Fibroblast of pulmonary artery (primary cell): ENCODE measurements around the gene ZBTB7B.
"Not testable (repeated sequence)": the region's sequence is repeated elsewhere in the genome, so short reads cannot be mapped to it uniquely, and the experiment has no call there.

Experiments
- DNase-seq: peaks from one replicate; pipeline ENCODE4 v3.0.0-alpha.2; 2010; ENCODE audit warnings: low read depth
- H3K4me3 ChIP-seq: replicated peaks from 2 replicates; pipeline ENCODE4 v1.5.1; 2011; ENCODE audit warnings: low read depth, mild to moderate bottlenecking, control low read depth, low read length, moderate library complexity
- TF ChIP-seq, protein P1 (sequence below): IDR thresholded peaks from 2 replicates; pipeline ENCODE4 v1.5.1; 2011; ENCODE audit warnings: mild to moderate bottlenecking, control low read depth, low read length, inconsistent platforms; ENCODE audit errors: missing control alignments

The ZBTB7B gene

GRCh38 chr1:154982897-154983648 lies 19.5 kb upstream of the ZBTB7B start, which contains the start of gene FLAD1:
FLAD1 (plus strand) TSS chr1:154983344; CDS start chr1:154983695, 351 bp downstream.
- peak within 1 kb of the TSS; percentile 99 for H3K4me3 ChIP-seq
- TF ChIP-seq, protein P1, sequence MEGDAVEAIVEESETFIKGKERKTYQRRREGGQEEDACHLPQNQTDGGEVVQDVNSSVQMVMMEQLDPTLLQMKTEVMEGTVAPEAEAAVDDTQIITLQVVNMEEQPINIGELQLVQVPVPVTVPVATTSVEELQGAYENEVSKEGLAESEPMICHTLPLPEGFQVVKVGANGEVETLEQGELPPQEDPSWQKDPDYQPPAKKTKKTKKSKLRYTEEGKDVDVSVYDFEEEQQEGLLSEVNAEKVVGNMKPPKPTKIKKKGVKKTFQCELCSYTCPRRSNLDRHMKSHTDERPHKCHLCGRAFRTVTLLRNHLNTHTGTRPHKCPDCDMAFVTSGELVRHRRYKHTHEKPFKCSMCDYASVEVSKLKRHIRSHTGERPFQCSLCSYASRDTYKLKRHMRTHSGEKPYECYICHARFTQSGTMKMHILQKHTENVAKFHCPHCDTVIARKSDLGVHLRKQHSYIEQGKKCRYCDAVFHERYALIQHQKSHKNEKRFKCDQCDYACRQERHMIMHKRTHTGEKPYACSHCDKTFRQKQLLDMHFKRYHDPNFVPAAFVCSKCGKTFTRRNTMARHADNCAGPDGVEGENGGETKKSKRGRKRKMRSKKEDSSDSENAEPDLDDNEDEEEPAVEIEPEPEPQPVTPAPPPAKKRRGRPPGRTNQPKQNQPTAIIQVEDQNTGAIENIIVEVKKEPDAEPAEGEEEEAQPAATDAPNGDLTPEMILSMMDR = no peak
- peak; percentile 100 for DNase-seq

DNA sequence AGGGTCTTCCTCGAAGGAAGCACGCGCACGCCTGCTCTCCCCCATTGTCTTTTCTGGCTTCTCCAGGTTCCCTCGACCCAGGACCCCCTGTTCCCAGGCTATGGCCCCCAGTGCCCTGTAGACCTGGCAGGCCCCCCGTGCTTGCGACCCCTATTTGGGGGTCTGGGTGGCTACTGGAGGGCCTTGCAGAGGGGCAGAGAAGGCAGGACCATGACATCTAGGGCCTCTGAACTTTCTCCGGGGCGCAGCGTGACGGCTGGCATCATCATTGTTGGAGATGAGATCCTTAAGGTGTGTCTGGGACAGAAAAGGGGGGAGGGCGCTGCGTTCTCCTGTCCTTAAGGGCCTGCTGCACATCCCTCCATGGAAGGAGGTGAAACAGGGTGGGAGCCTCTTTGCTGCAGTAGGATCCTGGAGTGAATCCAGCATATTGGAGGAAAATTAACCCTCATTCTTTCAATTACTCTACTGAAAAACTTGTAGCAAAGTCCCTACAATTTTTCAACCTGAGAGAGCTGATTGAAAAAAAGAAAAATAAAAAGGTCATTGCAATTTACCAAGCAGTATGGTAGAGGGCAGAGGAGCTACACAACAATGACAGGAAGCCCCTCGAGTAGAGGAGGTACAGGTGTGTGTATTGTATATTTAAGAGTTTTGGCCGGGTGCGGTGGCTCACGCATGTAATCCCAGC lies 18.7 kb upstream of the ZBTB7B start:
- peak overlapping the region; percentile 99 for H3K4me3 ChIP-seq
- TF ChIP-seq, protein P1 = no peak
- no peak for DNase-seq

GRCh38 chr1:154986736-154987135 lies 15.9 kb upstream of the ZBTB7B start:
- not testable (repeated sequence) for H3K4me3 ChIP-seq, DNase-seq

DNA sequence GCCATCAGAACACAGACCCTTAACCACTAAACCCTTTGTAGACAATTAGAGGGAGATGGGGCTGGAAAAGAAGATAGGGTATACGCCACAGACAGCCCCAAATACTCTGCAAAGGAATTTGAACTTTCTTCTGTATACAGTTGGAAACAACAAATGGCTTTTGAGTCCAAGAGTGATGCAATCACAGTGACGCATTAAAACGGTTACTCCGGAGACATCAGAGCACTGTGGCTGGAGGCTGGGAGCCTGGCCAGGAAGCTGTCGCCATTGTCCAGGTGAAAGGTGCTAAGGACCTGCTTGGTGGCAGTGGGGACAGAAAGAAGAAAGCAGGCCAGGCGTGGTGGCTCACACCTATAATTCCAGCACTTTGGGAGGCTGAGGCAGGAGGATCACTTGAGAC lies 15.3 kb upstream of the ZBTB7B start:
- TF ChIP-seq, protein P1 = no peak
- H3K4me3 ChIP-seq = no peak overlapping the region
- DNase-seq = peak; percentile 51

DNA sequence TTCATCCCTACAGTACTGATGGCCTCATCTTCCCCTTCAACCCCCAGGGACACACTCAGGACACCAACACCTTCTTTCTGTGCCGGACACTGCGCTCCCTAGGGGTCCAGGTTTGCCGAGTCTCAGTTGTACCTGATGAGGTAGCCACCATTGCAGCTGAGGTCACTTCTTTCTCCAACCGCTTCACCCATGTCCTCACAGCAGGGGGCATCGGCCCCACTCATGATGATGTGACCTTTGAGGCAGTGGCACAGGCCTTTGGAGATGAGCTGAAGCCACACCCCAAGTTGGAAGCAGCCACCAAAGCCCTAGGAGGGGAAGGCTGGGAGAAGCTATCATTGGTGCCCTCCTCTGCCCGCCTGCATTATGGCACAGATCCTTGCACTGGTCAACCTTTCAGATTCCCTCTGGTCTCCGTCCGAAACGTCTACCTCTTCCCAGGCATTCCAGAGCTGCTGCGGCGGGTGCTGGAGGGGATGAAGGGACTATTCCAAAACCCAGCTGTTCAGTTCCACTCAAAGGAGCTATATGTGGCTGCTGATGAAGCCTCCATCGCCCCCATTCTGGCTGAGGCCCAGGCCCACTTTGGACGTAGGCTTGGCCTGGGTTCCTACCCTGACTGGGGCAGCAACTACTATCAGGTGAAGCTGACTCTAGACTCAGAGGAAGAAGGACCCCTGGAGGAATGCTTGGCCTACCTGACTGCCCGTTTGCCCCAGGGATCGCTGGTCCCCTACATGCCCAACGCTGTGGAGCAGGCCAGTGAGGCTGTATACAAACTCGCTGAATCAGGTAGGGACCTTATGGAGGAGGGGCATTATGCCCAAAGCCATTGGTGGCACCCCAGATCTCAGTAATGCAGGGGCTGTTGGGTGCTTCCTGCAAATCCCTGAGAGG lies 14.3 kb upstream of the ZBTB7B start:
- no peak for DNase-seq
- TF ChIP-seq, protein P1 = no peak
- no peak overlapping the region for H3K4me3 ChIP-seq

- no peak for DNase-seq
- TF ChIP-seq, protein P1 = no peak
- H3K4me3 ChIP-seq = no peak overlapping the region
Observed at GRCh38 chr1:154989195-154989860, 13.3 kb upstream of the ZBTB7B start.
